HCEC 1CT (cell line): ENCODE measurements around the gene ADAMTS9.

Experiments
- DNase-seq: peaks from one replicate; pipeline ENCODE4 v3.0.0-alpha.2; 2017

The ADAMTS9 gene

DNA sequence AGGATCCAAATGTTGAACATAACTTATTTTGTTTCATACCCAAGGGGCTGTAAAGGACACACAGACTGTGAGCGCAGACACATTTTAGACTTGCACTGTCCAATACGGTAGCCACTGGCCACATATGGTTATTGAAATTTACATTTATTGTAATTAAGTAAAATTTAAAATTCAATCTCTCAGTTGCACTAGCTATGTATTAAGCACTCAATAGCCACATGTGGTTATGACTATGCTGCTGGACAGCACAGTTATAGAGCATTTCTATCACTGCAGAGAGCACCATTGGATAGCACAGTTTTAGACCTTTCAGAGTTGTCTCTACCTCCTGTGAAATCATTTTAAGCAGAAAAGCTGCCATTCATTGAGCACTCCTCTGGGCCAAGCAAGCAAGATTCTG lies 204.3 kb downstream of the ADAMTS9 start:
- no peak for DNase-seq

- no peak for DNase-seq
Observed at GRCh38 chr3:64475037-64475436, 212.8 kb downstream of the ADAMTS9 start.

- DNase-seq: no peak
Observed at GRCh38 chr3:64473466-64473865, 214.3 kb downstream of the ADAMTS9 start.

DNA sequence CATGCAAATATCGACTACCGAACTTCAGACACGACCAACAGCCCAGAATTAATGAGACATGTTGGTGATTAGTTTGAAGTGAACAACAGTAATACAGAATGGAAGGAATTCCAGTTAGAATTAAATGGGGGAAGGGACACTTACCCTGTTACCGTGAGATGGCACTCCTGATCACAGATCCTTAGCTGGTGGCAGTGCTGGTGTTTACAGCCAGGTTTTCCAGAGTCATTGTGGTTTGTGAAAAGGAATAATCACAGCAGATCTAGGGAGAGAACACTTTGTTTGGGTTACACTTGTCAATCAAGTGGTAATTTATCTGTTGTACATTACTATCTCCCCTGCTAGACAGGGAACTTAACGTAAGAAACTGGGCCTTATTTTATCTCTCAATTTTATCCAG lies 217.4 kb downstream of the ADAMTS9 start:
- DNase-seq: no peak

- no peak for DNase-seq
Observed at GRCh38 chr3:64467255-64467944, 220.4 kb downstream of the ADAMTS9 start.
